Measurements from ENCODE around the gene PTP4A1. TPM values are rescaled to one million over a fixed set of nuclear protein-coding genes. Genes with fewer than 3 reads are reported as not detected.

PTP4A1 gene
- total and polyA plus RNA-seq, 2 of the 13 experiments (the other 11 are each of a cell fraction or from before 2014, with no cell fraction given): 141 to 376 TPM

GRCh38 chr6:63598049-63599036 lies 26.1 kb downstream of the PTP4A1 start (continued):
- TF ChIP-seq E2F2 (CRISPR knock-in tag; IDR thresholded peaks at IDR 0.05; ENCODE audit: borderline replicate concordance) (peak; percentile 68; the same call in 1 of the 2 replicates), ZMYM3 (CRISPR knock-in tag; IDR thresholded peaks at IDR 0.05) (peak; percentile 44; the same call in 1 of the 2 replicates), ZBTB38 (CRISPR knock-in tag; IDR thresholded peaks at IDR 0.05) (peak; percentile 69; the same call in 1 of the 2 replicates), ZBTB37 (CRISPR knock-in tag; IDR thresholded peaks at IDR 0.05) (no peak), RXRB (CRISPR knock-in tag; IDR thresholded peaks at IDR 0.05; ENCODE audit: borderline replicate concordance) (peak; percentile 59; the same call in 1 of the 2 replicates), SAFB2 (CRISPR knock-in tag; IDR thresholded peaks at IDR 0.05; ENCODE audit: borderline replicate concordance, low read depth) (no peak; the same call in 1 of the 2 replicates), PHF21A (CRISPR knock-in tag; IDR thresholded peaks at IDR 0.05) (0 out of 2 replicates have a peak, but pooled peaks have one; percentile 8), KDM4B (CRISPR knock-in tag; IDR thresholded peaks at IDR 0.05) (peak; percentile 57; the same call in 1 of the 2 replicates), RBAK (CRISPR knock-in tag; IDR thresholded peaks at IDR 0.05) (no peak), PRDM4 (CRISPR knock-in tag; IDR thresholded peaks at IDR 0.05; ENCODE audit: borderline replicate concordance) (no peak), ZNF468 (CRISPR knock-in tag; IDR thresholded peaks at IDR 0.05) (no peak), MED13 (CRISPR knock-in tag; IDR thresholded peaks at IDR 0.05) (no peak), ARNT2 (CRISPR knock-in tag; IDR thresholded peaks at IDR 0.05; ENCODE audit: low read depth) (no peak), HNRNPK (IDR thresholded peaks at IDR 0.05; ENCODE audit: low read depth, low read length, poor library complexity, severe bottlenecking) (no peak), CENPT (CRISPR knock-in tag; IDR thresholded peaks at IDR 0.05; ENCODE audit: low read depth) (no peak), BRF2 (CRISPR knock-in tag; IDR thresholded peaks at IDR 0.05) (no peak), ZNF709 (CRISPR knock-in tag; IDR thresholded peaks at IDR 0.05) (peak; percentile 37; the same call in 1 of the 2 replicates), SAP130 (CRISPR knock-in tag; IDR thresholded peaks at IDR 0.05; ENCODE audit: low read depth) (peak; percentile 79), TCF12 (IDR thresholded peaks at IDR 0.05) (no peak), TCF12 (CRISPR knock-in tag; IDR thresholded peaks at IDR 0.05) (no peak), NFE2L2 (IDR thresholded peaks at IDR 0.05; ENCODE audit: low read length) (no peak), ARHGAP35 (CRISPR knock-in tag; IDR thresholded peaks at IDR 0.05; ENCODE audit: borderline replicate concordance) (no peak), ARID2 (CRISPR knock-in tag; IDR thresholded peaks at IDR 0.05; ENCODE audit: borderline replicate concordance) (peak; percentile 65; the same call in 1 of the 2 replicates)
